AG10803 (cell line): ENCODE measurements around the gene TNFAIP2.

Experiments
- DNase-seq: peaks from one replicate; pipeline ENCODE4 v3.0.0; 2010; ENCODE audit warnings: low read depth
- H3K4me3 ChIP-seq: 2 replicates; pipeline ENCODE4 v1.5.1; 2011; ENCODE audit warnings: mild to moderate bottlenecking, low read length, control low read depth
- TF ChIP-seq, protein P1 (sequence below): conservative IDR thresholded peaks from 2 replicates; pipeline ENCODE4 v1.5.1; 2011; ENCODE audit warnings: mild to moderate bottlenecking, low read length, control low read depth, inconsistent platforms

TNFAIP2 gene

DNA sequence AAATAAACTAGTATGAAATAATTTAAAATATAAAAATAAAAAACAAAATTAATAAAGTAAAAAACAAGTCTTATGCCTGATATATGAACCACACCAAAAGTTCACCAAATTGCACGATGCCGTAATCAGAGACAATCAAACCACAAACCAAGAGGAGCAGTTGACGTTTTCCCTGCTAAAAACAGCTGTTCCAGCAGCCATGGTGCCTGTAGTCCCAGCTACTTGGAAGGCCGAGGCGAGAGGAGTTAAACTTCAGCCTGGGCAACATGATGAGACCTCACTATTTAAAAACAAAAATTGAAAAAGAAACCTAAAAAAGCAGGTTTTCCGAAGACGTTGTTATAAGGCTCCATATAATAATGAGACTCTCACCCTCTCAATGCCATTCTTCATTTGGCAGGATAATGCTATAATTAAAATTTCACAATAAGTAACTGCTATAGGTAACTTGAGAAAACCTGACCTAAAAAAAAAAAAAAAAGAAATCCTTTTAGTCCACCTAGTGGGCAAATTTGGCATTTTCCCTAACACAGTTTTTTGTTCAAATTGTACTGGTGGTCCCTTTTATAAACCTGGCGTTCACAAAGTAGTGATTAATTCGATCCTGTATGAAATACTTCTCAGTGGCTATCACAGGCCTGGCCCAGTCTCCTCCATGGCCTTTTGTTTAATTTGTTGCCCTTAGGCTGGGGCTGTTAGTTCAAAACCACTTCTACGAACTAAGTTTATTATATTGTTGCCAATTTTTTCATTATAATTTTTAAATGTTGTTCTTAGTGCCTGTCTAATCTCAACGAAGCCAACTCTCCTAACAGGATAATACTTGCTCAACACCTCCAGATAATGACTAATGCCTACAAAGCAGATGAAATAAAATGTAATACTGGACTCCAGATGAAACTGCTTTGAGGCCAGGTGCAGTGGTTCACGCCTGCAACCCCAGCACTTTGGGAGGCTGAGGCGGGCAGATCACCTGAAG, 62.1 kb downstream of the TNFAIP2 start:
- peak; percentile 25 for DNase-seq

DNA sequence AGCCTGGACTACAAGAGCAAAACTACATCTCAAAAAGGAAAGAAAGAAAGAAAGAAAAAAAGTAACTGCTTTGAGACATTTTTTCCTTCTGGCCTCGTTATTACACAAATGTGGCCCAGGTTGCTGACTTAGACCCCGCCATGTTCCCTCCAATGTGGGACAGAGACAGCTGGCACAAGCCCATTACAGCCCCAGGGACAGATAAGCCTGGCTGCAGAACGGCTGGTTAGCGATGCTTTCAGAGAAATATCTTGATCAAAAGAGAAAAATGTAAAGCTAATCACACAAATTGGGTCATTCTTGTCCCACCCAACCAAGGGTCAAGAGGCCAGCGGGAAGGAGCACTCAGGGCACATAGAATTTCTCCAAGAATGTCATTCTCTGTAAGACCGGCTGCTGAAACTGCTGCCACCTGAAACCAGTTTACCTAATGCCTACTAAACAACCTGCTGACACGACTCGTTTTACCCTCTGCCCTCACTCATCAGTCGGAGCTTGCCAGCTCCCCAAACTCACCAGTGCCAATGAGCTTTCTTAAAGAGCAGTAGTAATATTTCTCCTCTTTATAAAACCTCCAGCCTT, 63.1 kb downstream of the TNFAIP2 start:
- TF ChIP-seq, protein P1, sequence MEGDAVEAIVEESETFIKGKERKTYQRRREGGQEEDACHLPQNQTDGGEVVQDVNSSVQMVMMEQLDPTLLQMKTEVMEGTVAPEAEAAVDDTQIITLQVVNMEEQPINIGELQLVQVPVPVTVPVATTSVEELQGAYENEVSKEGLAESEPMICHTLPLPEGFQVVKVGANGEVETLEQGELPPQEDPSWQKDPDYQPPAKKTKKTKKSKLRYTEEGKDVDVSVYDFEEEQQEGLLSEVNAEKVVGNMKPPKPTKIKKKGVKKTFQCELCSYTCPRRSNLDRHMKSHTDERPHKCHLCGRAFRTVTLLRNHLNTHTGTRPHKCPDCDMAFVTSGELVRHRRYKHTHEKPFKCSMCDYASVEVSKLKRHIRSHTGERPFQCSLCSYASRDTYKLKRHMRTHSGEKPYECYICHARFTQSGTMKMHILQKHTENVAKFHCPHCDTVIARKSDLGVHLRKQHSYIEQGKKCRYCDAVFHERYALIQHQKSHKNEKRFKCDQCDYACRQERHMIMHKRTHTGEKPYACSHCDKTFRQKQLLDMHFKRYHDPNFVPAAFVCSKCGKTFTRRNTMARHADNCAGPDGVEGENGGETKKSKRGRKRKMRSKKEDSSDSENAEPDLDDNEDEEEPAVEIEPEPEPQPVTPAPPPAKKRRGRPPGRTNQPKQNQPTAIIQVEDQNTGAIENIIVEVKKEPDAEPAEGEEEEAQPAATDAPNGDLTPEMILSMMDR: no peak
- H3K4me3 ChIP-seq: no peak overlapping the region
- no peak for DNase-seq

More for the DNA sequence above, 62.1 kb downstream of the TNFAIP2 start:
- TF ChIP-seq, protein P1: peak; percentile 70
- no peak overlapping the region for H3K4me3 ChIP-seq
